Umbilical cord (tissue), 2 donors: ENCODE data around the gene ARMH4. TPM values are rescaled to one million over a fixed set of nuclear protein-coding genes. Genes with fewer than 3 reads are reported as not detected.
"Not testable (repeated sequence)": the region's sequence is repeated elsewhere in the genome, so short reads cannot be mapped to it uniquely, and the experiment has no call there.

Source experiments
- DNase-seq: peaks from one replicate; pipeline ENCODE4 v3.0.0-alpha.2; 2015; ENCODE audit warnings: low spot score
- total RNA-seq: library from RNA; depleted of rRNA; stranded (reverse); fragments of >200 nt; gene quantifications from one replicate; pipeline ENCODE4 v1.2.3, GENCODE V29; 2014; ENCODE audit warnings: low replicate concordance; ENCODE audit not compliant: insufficient read depth

The ARMH4 gene
- total RNA-seq, 1 donor from 2014 or later: 25.3 TPM

DNA sequence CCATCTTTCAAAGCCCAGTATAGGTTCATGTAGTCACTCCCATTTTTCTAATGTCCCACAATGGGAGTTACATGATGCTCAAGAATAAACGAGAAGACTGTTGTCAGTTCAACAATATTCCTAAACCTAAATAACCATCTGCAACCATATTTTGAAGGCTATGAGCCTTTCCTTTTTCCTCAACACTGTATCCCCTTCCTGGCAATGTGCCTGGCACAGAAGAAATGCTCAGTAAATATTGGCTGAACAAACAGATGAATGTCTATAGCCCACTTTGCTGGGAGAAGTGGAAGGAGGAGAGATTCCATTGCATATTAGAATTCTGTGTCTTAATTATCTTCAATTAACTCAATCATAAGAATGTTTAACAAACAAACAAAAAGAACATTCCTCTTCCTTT, 6.1 kb downstream of the ARMH4 start:
- DNase-seq: no peak

DNA sequence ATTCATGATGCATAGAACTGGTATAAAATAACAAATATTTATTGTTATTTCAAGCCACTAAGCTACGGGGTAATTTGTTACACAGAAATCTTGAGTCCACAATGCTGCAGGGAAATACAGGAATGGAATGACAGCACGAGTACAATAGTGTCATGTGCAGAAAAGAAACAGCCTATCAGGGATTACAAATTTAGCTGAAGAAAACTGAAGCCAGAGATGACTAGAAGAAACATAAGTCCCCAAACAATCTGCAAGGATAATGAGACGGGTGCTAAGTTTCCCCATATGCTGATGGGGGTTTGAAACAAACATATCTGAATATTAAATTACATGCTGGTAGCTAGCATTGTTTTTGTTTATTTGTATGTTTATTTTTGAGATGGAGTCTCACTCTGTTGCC, 8.9 kb downstream of the ARMH4 start:
- DNase-seq: no peak

DNA sequence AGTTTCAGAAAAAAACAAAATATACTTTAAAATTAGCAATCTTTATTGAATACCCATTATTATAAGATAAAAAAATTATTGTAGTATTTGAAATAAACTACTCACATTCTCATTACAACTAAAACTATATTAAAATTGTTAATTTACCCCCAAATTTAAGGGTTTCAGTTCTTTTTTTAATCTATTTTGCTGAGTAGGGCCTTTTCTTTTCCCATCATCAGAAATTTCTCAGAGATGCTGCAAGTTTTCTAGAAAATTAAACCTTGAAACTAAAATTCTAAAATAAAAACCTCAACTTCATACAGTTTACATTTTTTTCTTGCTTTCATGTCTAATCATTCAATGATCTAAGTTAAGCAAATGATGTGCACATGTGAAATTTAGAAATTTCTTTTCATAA, 10.1 kb downstream of the ARMH4 start:
- DNase-seq: no peak

DNA sequence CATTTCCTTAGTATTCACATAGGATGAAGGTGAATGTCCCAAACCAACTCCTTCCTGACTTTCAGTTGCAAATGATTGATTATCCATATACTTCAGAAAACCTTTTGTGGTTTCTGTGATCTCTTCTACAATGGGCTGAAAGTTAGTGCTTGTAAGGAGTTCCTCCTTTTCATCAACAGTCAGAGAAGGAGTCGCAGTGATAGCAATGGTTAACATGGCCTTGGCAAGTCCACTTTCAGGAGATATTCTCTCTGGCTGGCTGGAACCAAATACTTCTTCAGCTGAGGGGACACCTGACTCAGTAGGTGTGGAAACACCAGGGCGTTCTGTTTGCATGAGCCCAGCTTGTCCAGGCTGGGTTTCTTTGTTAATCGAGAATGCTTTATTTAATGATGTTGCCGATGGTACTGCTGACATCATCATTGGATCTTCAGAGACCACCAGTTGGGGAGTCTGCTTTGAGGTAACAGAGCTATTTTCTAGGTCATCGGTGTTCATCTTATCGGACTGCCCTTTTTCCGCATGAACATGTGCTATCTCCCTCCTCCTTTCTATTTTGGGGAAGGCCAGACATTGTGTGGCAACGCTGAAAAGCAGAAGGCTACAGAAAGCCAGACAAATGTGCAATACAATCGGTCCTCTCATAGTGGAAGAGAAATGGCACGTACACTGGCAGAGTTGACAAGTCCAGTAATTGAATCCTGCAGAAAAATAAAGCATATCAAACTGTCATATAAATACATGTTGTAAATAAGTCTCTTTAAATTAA, 13.1 kb downstream of the ARMH4 start:
- DNase-seq: no peak

DNA sequence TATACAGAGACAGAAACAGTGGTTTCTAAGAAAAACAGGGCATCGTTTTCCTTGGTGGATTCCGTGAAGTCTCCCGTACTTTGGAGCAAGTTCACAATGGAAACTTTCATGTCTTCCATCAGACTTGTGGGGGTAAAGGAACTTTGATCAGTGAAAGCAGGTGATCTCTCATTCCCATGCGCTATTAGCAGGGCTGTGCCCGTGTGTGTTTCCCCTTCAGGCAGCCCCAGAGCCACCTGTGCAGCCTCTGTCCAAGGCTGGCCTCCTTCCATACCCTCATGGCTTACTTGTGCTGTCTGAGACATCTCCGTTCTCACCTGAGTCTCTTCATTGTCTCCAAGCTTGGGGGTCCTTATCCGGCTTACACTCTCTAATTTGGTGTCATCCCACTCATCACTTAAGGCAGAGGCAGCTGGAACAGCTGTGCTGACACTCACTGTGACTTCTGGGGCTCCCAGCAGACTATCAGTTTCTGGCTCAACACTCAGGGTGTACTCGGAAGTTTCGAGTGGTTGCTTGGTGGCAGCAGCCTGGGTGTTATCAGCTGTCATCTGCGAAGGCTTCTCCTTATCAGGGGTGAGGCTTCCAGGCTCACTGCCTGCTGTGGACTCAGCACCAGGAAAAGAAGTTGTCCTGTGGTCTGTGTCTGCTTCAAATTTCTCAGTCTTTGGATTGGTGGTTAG, 13.8 kb downstream of the ARMH4 start:
- no peak for DNase-seq

DNA sequence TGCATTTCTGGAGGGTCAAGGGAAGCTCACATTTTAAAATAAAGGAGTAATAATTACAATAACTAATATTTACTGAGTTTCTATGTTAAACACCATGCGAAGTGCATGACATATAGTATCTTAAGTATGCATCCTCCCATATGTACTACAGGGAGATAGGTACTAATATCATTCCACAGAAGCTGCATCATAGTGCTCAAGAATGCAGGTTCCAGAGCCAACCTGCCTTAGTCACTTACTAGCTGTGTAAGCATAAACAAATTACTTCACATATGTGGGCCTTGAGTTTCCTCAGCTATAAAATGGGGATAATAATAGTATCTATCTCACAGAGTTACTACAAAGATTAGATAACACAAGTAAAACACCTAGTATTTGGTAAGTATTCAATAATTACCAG, 18.3 kb downstream of the ARMH4 start:
- DNase-seq: no peak

DNA sequence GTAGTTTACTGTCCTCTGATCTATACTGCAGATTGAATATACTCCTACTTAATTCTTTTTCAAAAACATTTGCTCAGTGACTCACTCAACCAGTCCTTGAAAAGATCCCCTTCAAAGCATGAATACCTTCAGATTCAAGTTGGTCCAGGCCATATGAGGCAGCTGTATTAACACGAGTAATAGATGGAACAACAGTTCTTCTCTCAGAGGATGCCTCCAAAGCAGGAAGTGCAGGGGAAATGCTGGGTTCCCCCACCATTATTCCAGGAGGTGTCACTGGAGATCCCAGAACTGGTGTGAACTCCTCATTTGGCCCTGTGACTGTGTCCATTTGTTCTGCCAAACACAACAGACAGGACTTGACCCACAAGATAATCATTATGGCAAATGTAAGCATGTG, 20.6 kb downstream of the ARMH4 start:
- DNase-seq: peak; percentile 69

DNA sequence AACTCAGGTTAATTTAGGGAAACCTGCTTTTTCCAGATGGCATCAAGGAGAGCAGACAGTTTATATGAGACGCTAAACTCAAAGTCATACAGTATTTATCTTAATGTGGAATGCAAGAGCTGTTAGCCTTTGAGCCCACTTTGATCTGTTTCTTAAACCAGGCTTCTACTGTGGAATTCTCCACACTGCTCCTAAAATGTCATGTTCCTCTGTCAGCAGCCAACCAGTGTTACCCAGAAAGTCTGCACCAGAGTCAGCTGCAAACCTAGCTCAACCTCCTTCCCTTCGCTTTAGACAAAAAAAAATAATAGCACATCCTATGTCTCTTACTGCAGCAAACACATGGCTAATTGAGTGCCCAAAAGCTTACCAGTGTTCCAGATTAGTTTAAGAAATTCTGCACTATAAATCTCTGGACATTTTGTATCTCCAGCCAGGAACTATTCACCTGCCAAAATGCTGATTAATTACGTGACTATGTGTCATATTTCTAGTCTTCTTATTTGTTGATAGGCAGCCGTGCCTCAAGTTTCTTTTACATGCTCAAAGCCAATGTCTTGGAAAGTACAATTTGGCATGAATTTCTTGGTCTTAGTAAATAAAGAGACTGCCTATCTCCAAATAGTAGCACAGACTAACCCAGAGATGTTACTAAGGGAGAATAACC, 21.8 kb downstream of the ARMH4 start:
- DNase-seq: peak; percentile 90

DNA sequence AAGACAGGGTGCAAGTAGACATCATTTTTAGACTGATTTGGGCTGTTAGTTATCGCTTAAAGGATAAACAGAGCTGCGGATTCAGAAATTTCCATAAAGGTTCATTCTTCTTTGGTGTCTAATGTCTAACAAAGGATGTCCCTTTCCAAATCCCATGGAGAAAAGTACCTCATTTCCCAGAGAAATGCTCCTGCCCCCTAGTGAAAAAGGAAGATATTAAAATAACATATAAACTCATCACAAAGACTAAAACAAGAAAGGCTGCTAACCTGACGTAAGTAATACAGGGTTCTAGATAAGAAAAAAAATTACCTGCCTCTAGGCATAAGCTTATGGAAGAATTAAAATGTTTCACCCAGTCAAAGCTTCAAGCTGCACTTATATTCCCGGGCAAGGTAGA, 22.8 kb downstream of the ARMH4 start:
- DNase-seq: no peak

DNA sequence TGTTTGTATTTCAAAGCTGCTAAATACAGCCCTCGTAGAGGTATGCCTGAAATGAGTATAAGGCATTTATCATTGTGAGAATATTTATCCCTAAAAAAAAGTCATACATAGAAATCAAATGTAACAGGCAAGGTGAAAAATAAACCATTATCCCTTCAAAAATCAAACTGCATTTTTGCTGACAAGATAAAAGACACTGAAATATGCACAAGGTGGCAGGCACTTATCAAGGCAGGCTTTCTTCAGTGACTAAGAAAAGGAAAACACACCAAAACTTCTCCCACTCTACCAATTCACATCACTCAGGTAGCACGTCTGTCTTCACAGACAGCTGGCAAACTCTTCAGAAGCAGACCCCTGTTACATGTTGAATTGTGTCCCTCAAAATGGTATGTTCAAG, 23.6 kb downstream of the ARMH4 start:
- no peak for DNase-seq

DNA sequence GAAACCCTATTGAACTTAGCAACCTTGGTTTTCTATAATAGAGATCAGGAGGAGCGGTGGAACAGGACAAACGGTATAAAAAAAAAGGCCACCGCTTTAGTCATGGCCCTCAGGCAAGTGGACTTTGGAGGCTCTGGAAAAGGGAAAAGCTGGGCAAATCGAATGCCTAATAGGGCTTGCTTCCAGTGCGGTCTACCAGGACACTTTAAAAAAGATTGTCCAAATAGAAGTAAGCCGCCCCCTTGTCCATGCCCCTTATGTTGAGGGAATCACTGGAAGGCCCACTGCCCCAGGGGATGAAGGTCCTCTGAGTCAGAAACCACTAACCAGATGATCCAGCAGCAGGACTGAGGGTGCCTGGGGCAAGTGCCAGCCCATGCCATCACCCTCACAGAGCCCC, 29.5 kb downstream of the ARMH4 start:
- DNase-seq: not testable (repeated sequence)

DNA sequence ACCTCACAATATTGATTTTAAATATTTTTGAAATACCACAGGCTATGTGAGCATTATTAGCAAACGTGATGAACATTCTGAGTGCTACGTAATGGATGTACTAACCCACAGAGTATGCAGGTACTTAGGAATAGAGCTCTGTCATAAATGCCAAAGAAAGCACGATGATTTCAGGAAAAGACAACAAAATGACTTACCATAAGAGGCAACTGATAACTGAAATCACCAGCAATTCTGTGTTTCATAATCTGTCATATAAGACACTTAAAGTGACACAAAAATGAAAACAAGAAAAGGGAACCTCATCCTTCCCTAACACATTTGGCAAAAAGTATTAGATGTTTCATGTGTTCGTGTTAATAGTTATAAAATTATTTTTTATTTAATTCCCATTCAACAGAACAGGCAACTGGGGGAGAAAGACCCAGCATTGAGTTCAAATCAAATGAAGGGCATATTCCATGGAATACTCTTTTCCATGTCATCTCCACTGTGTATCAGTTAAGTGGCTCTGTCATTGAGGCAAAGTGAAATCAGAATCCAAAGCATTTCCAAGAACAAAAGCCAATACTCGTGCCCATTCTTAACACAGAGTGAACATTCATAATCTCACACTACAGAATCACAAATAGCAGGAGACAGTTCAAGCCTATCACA, 30.4 kb downstream of the ARMH4 start:
- DNase-seq: no peak

DNA sequence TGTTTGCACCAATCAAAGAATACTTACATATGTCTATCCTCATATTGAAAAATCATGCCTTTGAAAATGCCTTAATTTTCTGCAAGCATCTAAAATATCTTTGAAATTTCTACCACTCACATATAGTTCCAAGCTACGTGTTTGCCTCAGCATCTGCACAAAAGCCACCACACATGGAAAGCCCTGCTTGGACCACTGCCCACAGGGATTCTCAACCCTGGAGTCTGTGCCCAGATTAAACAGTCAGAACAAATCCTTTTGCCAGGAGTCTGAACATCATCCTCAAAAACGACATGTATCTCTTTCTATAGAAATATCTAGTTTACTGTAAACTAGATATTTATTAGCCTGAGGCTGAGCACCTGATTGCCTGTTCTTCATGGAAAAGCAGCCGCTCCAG, 32.6 kb downstream of the ARMH4 start:
- DNase-seq: peak; percentile 50

DNA sequence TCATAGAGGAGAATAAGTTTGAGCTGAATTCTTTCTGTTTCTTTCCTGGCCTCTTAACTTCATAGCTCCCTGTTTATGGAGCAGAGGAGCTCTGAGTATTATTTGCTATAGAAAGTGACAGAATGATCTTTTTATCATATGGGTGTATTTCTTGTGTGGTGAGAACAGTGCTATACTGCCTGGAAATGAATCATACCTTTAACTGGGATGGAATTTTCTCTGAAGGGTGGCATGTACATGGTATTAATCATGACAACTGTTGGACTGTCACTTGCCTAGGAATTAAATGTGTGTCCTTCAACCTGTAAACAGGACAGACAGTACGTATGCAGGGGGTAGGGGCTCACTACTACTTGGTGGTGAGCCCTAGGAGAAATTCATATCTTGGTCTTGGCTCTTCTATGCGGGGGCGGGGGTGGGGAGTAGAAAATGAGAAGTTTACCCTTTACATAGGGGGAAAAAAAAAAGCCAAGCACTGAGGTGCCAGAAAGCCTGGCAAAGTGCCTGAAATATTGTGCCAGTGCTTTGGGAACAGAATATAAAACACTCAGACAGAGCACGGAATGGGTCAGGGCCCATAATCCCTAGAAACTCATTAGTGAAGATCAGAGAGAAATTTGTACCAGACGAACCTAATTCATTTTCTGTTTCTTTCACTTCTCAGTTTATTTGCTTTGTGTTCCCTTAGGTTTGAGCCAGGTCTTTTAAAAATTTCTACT, 33.8 kb downstream of the ARMH4 start:
- no peak for DNase-seq

DNA sequence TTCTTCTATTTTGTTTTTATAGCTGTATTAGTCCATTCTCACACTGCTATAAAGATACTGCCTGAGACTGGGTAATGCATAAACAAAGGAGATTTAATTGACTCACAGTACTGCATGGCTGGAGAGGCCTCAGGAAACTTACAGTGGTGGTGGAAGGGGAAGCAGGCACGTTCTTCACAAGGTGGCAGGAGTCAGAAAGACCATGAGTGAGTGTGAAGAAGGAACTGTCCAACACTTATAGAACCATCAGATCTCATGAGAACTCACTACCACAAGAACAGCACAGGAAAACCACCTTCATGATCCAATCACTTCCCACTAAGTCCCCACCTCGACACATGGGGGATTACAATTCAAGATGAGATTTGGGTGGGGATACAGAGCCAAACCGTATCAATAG, 42.3 kb downstream of the ARMH4 start:
- DNase-seq: no peak

DNA sequence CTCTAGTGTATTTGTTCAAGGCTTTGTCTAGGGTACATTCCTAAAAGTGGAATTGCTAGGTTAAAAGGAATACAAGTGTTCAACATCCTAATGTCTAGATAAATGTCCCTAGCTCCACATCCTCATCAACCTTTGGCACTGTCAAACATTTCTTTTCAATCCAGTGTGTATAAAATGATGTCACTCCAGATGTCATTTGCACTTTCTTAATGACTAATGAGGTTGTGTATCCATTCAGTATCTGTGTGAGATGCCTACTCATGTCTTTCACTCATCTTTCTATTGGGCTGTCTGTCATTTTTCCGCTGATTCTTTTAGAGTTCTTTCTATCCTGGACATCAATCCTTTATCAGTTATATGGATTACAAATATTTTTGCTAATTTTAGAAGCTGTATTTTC, 43.3 kb downstream of the ARMH4 start:
- no peak for DNase-seq

DNA sequence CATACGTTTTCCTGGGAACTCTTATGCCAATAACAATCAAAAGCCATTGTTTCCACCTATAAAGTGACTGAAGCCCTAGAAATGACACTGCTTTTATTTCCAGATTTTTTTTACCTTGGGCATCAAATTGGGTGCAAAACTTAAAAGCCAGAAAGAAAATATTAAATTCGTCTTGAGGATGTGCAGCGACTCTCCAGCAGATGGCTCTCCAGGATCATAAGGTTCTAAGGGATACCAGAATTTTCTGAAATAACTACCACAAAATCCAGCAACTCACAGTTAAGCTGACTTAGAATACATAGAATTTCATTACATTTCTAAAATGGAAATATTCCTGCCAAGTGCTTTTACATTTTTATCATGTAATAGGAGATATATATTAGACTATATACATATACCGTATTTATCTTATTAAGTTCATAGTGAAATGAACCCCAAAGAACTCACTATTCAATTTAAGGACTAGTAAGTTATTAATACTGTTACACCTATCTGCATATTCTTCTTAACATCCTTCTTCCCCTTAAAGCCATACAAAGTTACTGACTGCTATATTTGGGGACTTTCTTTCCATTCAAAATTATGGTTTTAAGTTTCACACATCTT, 44.0 kb downstream of the ARMH4 start:
- DNase-seq: peak; percentile 60

DNA sequence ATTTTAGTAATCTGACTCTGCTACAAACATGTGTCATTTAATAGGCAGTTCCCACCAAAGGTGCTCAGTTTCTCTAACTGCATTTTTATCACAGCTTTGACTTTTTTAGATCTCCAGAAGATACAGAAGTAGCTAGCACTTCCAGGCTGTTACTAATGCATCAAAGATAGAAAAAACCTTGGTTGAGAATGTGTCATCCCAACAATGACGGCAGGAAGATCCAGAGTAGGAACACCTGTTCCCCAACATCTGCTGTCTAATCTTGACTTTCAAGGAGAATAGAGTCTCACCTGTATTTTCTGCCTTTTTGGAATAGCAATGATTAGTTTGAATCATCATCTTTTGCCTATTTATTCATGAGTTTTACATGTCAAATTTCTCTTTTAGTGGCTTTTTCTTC, 45.0 kb downstream of the ARMH4 start:
- no peak for DNase-seq

DNA sequence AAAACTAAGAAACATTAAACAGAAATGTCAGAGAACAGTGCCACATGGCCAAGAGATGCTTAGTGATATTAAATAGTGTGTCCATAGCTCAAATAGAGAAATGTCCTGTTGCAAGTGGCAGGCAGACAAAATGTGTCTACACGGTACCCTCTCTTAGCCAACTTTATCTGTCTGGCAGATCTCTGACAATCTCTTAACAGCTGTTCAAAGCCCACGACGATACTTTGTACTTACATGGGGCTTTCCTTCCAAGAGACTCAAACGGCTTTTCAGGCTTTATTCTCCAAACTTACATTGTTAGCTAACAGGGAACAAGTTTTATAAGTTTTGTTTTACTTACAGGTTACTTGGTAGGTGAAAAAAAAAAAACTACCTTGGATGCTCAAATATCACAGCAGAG, 45.6 kb downstream of the ARMH4 start:
- DNase-seq: no peak

DNA sequence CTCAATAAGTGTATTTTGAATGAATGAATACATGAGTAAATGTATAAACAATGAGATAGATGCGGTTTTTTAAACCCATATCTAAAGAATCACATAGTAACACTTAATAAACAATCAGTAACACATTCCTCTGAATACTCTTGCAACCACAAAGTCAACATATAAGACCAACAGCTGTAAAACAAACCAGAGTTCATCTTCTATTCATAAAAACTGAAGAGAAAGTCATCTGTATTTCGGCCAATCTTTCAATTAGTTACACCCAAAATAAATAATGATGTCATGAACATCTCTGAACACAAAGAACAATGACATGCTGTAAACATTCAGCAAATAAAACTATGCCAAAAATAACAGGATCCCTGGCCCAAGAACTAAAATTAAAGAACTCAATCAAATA, 47.2 kb downstream of the ARMH4 start:
- no peak for DNase-seq

DNA sequence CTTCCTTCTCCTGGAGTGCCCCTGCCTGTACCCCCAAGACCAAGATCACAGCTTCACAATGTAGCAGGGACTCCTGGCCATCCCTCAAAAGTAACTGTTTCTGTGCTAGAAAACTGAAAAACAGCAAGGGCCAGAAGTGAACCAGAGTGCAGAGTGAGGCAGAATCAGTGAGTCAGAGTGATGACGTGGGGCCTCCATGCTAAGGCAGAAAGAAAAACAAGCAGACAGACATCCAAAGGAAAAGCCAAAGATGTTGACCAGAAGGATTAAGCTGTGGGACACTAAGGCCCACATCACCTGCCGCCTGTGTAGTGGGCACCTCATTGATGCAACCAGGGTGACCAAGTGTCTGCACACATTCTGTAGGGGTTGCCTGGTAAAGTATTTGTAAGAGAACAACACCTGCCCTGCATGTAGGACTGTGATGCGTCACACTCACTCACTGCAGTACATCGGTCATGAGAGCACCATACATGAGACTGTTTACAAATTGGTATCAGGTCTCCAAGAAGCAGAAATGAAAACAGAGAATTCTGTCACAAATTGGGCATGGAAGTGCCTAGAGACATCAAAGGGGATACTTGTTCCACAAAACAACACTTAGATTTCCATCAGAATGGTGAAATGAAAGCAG, 51.2 kb downstream of the ARMH4 start:
- DNase-seq: no peak
